Hepatocyte (in vitro differentiated cells): Measurements from ENCODE around the gene CHCHD6.

ENCODE experiments used
- CTCF ChIP-seq: fragments of 200-600 bp; sonication (generic); IDR thresholded peaks from 2 replicates; pipeline ENCODE4 v1.5.1; 2016; ENCODE audit warnings: antibody characterized with exemption, mild to moderate bottlenecking; ENCODE audit not compliant: poor library complexity
- EZH2 ChIP-seq: fragments of 200-600 bp; sonication (generic); IDR thresholded peaks from 2 replicates; pipeline ENCODE4 v1.6.1; 2016; ENCODE audit warnings: antibody characterized with exemption, mild to moderate bottlenecking, borderline replicate concordance
- EZH2phosphoT487 ChIP-seq: fragments of 200-600 bp; sonication (generic); IDR thresholded peaks from one replicate; pipeline ENCODE4 v1.6.1; 2018; ENCODE audit warnings: antibody characterized with exemption, mild to moderate bottlenecking, low read depth, moderate library complexity; ENCODE audit not compliant: unreplicated experiment, severe bottlenecking

GRCh38 chr3:126948980-126949535 lies 245.0 kb downstream of the CHCHD6 start:
- TF ChIP-seq EZH2 (no peak), CTCF (no peak), EZH2phosphoT487 (no peak)
